SK-N-SH (cell line): ENCODE results near the gene AGO4. TPM values are rescaled to one million over a fixed set of nuclear protein-coding genes. Genes with fewer than 3 reads are reported as not detected.
A peak's percentile ranks its signal among the peaks of the same experiment; 100 is the strongest.

Experiments
- CTCF ChIA-PET: fragments of 300-600, 350-600 bp; formaldehyde crosslinking; extraction: SDS; loops from one replicate; lab custom pipeline; 2021; lab: Yijun Ruan, JAX
- POLR2A ChIA-PET: fragments of 350-600 bp; sonication (Branson Sonifier 250); formaldehyde crosslinking; extraction: SDS; loops from one replicate; lab custom pipeline; 2020; ENCODE audit warnings: antibody characterized with exemption, inconsistent platforms; lab: Yijun Ruan, JAX
- DNase-seq: peaks from one replicate; pipeline ENCODE4 v3.0.0; 2012
- H2AFZ ChIP-seq: fragments of 200-600 bp; sonication (generic); 2 replicates; pipeline ENCODE4 v1.8.1; 2016; ENCODE audit warnings: antibody characterized with exemption, mild to moderate bottlenecking, low read depth
- H3F3A ChIP-seq: fragments of 200-600 bp; sonication (generic); replicated peaks from 2 replicates; pipeline ENCODE3; 2016; ENCODE audit warnings: antibody characterized with exemption, mild to moderate bottlenecking; ENCODE audit not compliant: insufficient read depth
- H3K27ac ChIP-seq, 2 experiments: fragments of 200-500 bp in 1 of 2; fragments of 200-600 bp in 1 of 2; sonication (Bioruptor generic) in 1 of 2; sonication (generic), shearing (Covaris generic) in 1 of 2; 2 replicates each; pipeline versions ENCODE4 v1.5.1 to v1.6.1; 2014 to 2016; ENCODE audit warnings: low read depth in 2 of 2, inconsistent platforms in 1 of 2, low read length in 1 of 2, mild to moderate bottlenecking in 1 of 2, mixed read lengths in 1 of 2
- H3K27me3 ChIP-seq: fragments of 200-600 bp; sonication (generic), shearing (Covaris generic); 2 replicates; pipeline ENCODE4 v1.6.1; 2016; ENCODE audit warnings: mixed run types; ENCODE audit not compliant: insufficient read depth
- H3K36me3 ChIP-seq, 2 experiments: fragments of 200-500 bp in 1 of 2; fragments of 200-600 bp in 1 of 2; sonication (Bioruptor generic) in 1 of 2; sonication (generic) in 1 of 2; replicated peaks in 1 of 2; 2 replicates each; pipeline versions ENCODE3 to v1.5.1; 2014 to 2016; ENCODE audit warnings: low read length in 1 of 2, mild to moderate bottlenecking in 1 of 2; ENCODE audit not compliant: insufficient read depth in 2 of 2, control insufficient read depth in 1 of 2
- H3K4me1 ChIP-seq, 2 experiments: fragments of 200-500 bp in 1 of 2; fragments of 200-600 bp in 1 of 2; sonication (Bioruptor generic) in 1 of 2; sonication (generic), shearing (Covaris generic) in 1 of 2; 2 replicates each; pipeline versions ENCODE4 v1.5.1 to v1.6.1; 2014 to 2016; ENCODE audit warnings: low read depth in 1 of 2, low read length in 1 of 2, mixed run types in 1 of 2; ENCODE audit not compliant: insufficient read depth in 2 of 2, control insufficient read depth in 1 of 2
- H3K4me2 ChIP-seq: fragments of 200-600 bp; sonication (generic), shearing (Covaris generic); 2 replicates; pipeline ENCODE4 v1.6.1; 2017; ENCODE audit warnings: mixed run types
- H3K4me3 ChIP-seq, 2 experiments: fragments of 200-500 bp in 1 of 2; fragments of 200-600 bp in 1 of 2; sonication (Bioruptor generic) in 1 of 2; sonication (generic), shearing (Covaris generic) in 1 of 2; 2 replicates each; pipeline versions ENCODE4 v1.5.1 to v1.8.1; 2014 to 2016; ENCODE audit warnings: low read depth in 2 of 2, inconsistent platforms in 1 of 2, low read length in 1 of 2, mild to moderate bottlenecking in 1 of 2, mixed read lengths in 1 of 2, moderate library complexity in 1 of 2
- H3K79me2 ChIP-seq: fragments of 200-600 bp; sonication (generic); 2 replicates; pipeline ENCODE4 v1.8.1; 2017; ENCODE audit warnings: mild to moderate bottlenecking; ENCODE audit not compliant: insufficient read depth
- H3K9ac ChIP-seq: fragments of 200-600 bp; sonication (generic); 2 replicates; pipeline ENCODE4 v1.6.1; 2017; ENCODE audit warnings: mixed run types
- H3K9me2 ChIP-seq: fragments of 200-600 bp; sonication (generic); 2 replicates; pipeline ENCODE4 v1.6.1; 2017; ENCODE audit warnings: mixed run types
- H3K9me3 ChIP-seq: fragments of 200-600 bp; sonication (generic); 2 replicates; pipeline ENCODE4 v1.6.1; 2017; ENCODE audit warnings: mixed run types, mild to moderate bottlenecking, moderate library complexity
- H4K20me1 ChIP-seq: fragments of 200-600 bp; sonication (generic); 2 replicates; pipeline ENCODE4 v1.6.1; 2017; ENCODE audit warnings: mild to moderate bottlenecking, mixed run types; ENCODE audit not compliant: insufficient read depth
- CTCF ChIP-seq: fragments of 200-600 bp; sonication (generic); IDR thresholded peaks from 2 replicates; pipeline ENCODE4 v1.6.1; 2017; ENCODE audit warnings: antibody characterized with exemption, mild to moderate bottlenecking, moderate library complexity
- ELF1 ChIP-seq: IDR thresholded peaks from 2 replicates; pipeline ENCODE4 v1.4.0; 2012
- EP300 ChIP-seq, 2 experiments: IDR thresholded peaks; 2 replicates each; pipeline versions ENCODE4 v1.4.0 to v1.6.1; 2012; ENCODE audit warnings: borderline replicate concordance in 1 of 2, low read depth in 1 of 2, low read length in 1 of 2
- FOXJ3 ChIP-seq: sonication (generic); formaldehyde crosslinking; IDR thresholded peaks from 2 replicates; pipeline ENCODE4 v1.5.1; 2020; ENCODE audit warnings: mild to moderate bottlenecking, missing genetic modification reagents
- FOXM1 ChIP-seq: IDR thresholded peaks from 2 replicates; pipeline ENCODE4 v1.4.0; 2012; ENCODE audit warnings: low read depth, mild to moderate bottlenecking
- GABPA ChIP-seq: IDR thresholded peaks from 2 replicates; pipeline ENCODE4 v1.4.0; 2012; ENCODE audit warnings: low read depth, mild to moderate bottlenecking
- IRF3 ChIP-seq: fragments of 150-350 bp; IDR thresholded peaks from 2 replicates; pipeline ENCODE4 v1.6.1; 2016; ENCODE audit warnings: mild to moderate bottlenecking, low read depth, low read length
- MAX ChIP-seq: IDR thresholded peaks from 2 replicates; pipeline ENCODE4 v1.4.0; 2012; ENCODE audit warnings: low read depth
- MEF2A ChIP-seq: IDR thresholded peaks from 2 replicates; pipeline ENCODE4 v1.4.0; 2012; ENCODE audit warnings: low read depth, borderline replicate concordance
- NFIC ChIP-seq: IDR thresholded peaks from 2 replicates; pipeline ENCODE4 v1.4.0; 2012; ENCODE audit warnings: borderline replicate concordance
- NRF1 ChIP-seq: IDR thresholded peaks from 2 replicates; pipeline ENCODE4 v1.6.1; 2012; ENCODE audit warnings: low read depth, mild to moderate bottlenecking, low read length
- POLR2AphosphoS5 ChIP-seq: IDR thresholded peaks from 2 replicates; pipeline ENCODE4 v1.6.1; 2012; ENCODE audit warnings: low read depth, low read length
- REST ChIP-seq: IDR thresholded peaks from 2 replicates; pipeline ENCODE4 v1.6.1; 2012; ENCODE audit warnings: mild to moderate bottlenecking, low read depth, low read length, moderate library complexity
- RFX5 ChIP-seq: IDR thresholded peaks from 2 replicates; pipeline ENCODE4 v1.6.1; 2012; ENCODE audit warnings: mild to moderate bottlenecking, improper control_type of control experiment, low read length
- TAF1 ChIP-seq: IDR thresholded peaks from 2 replicates; pipeline ENCODE4 v1.6.1; 2012; ENCODE audit warnings: low read depth, mild to moderate bottlenecking, low read length, moderate library complexity, borderline replicate concordance
- TEAD4 ChIP-seq: IDR thresholded peaks from 2 replicates; pipeline ENCODE4 v1.4.0; 2012; ENCODE audit warnings: mild to moderate bottlenecking, borderline replicate concordance; ENCODE audit not compliant: insufficient read depth
- ZBTB33 ChIP-seq: IDR thresholded peaks from 2 replicates; pipeline ENCODE4 v1.4.0; 2012; ENCODE audit warnings: low read depth, borderline replicate concordance
- WGBS: methylation state at CpG from one replicate; pipeline ENCODE4 v1.1.6; 2017; ENCODE audit warnings: low lambda C conversion rate; 5-methylcytosine and 5-hydroxymethylcytosine counted together
- polyA plus RNA-seq, 3 experiments: library from polyadenylated mRNA; depleted of rRNA; stranded (reverse); fragments of >200 nt; gene quantifications; 2 replicates each; pipeline ENCODE4 v1.2.3, GENCODE V29; 2012

AGO4 gene
- polyA plus RNA-seq, 1 of the 3 experiments (the other 2 are of a cell fraction), result 4.8 TPM

- Histone ChIP-seq H3K4me3 (peak overlapping the region in 1 of 2 experiments; percentile 96; a peak in 1 of 4 replicates), H3F3A (no peaks in the 10 kb centered on the region), H3K9me3 (no peaks in the 10 kb centered on the region), H2AFZ (peak overlapping the region; percentile 64; the same call in 1 of the 2 replicates), H3K4me1 (peaks cover 12 to 33% of the 10 kb centered on the region in 2 experiments; a peak in 2 of 4 replicates), H3K27ac (no peak overlapping the region), H3K4me2 (no peak overlapping the region), H3K36me3 (no peaks in the 10 kb centered on the region), H3K27me3 (no peaks in the 10 kb centered on the region), H3K79me2 (peaks cover 32% of the 10 kb centered on the region), H3K9me2 (no peaks in the 10 kb centered on the region), H3K9ac (no peak overlapping the region), H4K20me1 (peaks cover 18% of the 10 kb centered on the region)
- CTCF ChIA-PET, result interaction anchor here (0.6 to 3.4 kb wide), 17 partner anchors 10 to 434 kb away, joined by 3 to 26 read pairs (median 5); no protein-coding TSS in a partner anchor
- no peak for TF ChIP-seq FOXJ3 (CRISPR knock-in tag)
- no peak for TF ChIP-seq FOXM1
- TF ChIP-seq MAX, result no peak
- no peak for TF ChIP-seq NRF1
- TF ChIP-seq TAF1, result no peak
- no peak for TF ChIP-seq RFX5
- no peak for TF ChIP-seq ZBTB33
- TF ChIP-seq MEF2A, result no peak
- TF ChIP-seq TEAD4, result no peak
- 62% methylated on average over 16 of the region's 16 CpGs for WGBS
- POLR2A ChIA-PET, result no interaction called here
- no peak for DNase-seq
Measured at GRCh38 chr1:35882586-35882944, 74.7 kb downstream of the AGO4 start.

GRCh38 chr1:35882945-35883634 is 75.3 kb downstream of the AGO4 start, which contains the start of gene AGO1:
Gene AGO1 (plus strand): TSS chr1:35883209. CDS start chr1:35883422, 213 bp downstream.
- H3K4me3 ChIP-seq, result peak within 1 kb of the TSS; percentile 96 to 99
- peaks cover 32% of the 10 kb centered on the region for H3K79me2 ChIP-seq
- H3K9ac ChIP-seq, result peak within 1 kb of the TSS; percentile 87
- H3K9me3 ChIP-seq, result no peaks in the 10 kb centered on the region
- peak within 1 kb of the TSS; percentile 40 to 86; a peak in 3 of 4 replicates for H3K27ac ChIP-seq
- POLR2A ChIA-PET, result no interaction called here
- H3F3A ChIP-seq, result no peaks in the 10 kb centered on the region
- DNase-seq, result peak; percentile 100
- CTCF ChIA-PET, result interaction anchor here (0.6 to 3.4 kb wide), 31 partner anchors 8 to 967 kb away, joined by 3 to 26 read pairs (median 3); partner anchors contain the start of gene AGO3
- H4K20me1 ChIP-seq, result peaks cover 20% of the 10 kb centered on the region
- no peaks in the 10 kb centered on the region for H3K27me3 ChIP-seq
- peaks cover 12 to 33% of the 10 kb centered on the region in 2 experiments; a peak in 2 of 4 replicates for H3K4me1 ChIP-seq
- WGBS, result 0% methylated on average over 20 of the region's 58 CpGs
- H3K4me2 ChIP-seq, result peak within 1 kb of the TSS; percentile 99
- H2AFZ ChIP-seq, result peak within 1 kb of the TSS; percentile 89
- H3K9me2 ChIP-seq, result no peaks in the 10 kb centered on the region
- H3K36me3 ChIP-seq, result no peaks in the 10 kb centered on the region
- no peak for TF ChIP-seq ELF1
- peak; percentile 60 for TF ChIP-seq POLR2AphosphoS5
- TF ChIP-seq NFIC, result no peak
- TF ChIP-seq GABPA, result peak; percentile 62
- no peak for TF ChIP-seq IRF3
- TF ChIP-seq TAF1, result peak; percentile 49; the same call in 1 of the 2 replicates
- TF ChIP-seq EP300 (IDR thresholded peaks at IDR 0.05; ENCODE audit: borderline replicate concordance in 1 of 2, low read depth in 1 of 2, low read length in 1 of 2), result no peak
- TF ChIP-seq REST, result peak; percentile 49; the same call in 1 of the 2 replicates
- TF ChIP-seq MAX, result peak; percentile 59; the same call in 1 of the 2 replicates
- TF ChIP-seq CTCF, result peak; percentile 83
